Neural crest cell (in vitro differentiated cells): ENCODE results near the gene MFSD12. TPM values are rescaled to one million over a fixed set of nuclear protein-coding genes. Genes with fewer than 3 reads are reported as not detected.
A peak's percentile ranks its signal among the peaks of the same experiment; 100 is the strongest.

Experiments
- DNase-seq: peaks from one replicate; pipeline ENCODE4 v3.0.0; 2021; ENCODE audit warnings: low read depth, mixed read lengths, low spot score
- H3K27ac Mint-ChIP-seq: one replicate; pipeline ENCODE4 v1.8.0; 2021; ENCODE audit warnings: mild to moderate bottlenecking, mixed read lengths; ENCODE audit not compliant: unreplicated experiment
- H3K27me3 Mint-ChIP-seq: 2 replicates; pipeline ENCODE4 v1.8.0; 2021; ENCODE audit warnings: low read depth, mild to moderate bottlenecking, mixed read lengths
- H3K36me3 Mint-ChIP-seq: 2 replicates; pipeline ENCODE4 v1.8.0; 2021; ENCODE audit warnings: low read depth, mild to moderate bottlenecking, mixed read lengths
- H3K4me1 Mint-ChIP-seq: 2 replicates; pipeline ENCODE4 v1.8.0; 2021; ENCODE audit warnings: mixed read lengths
- H3K4me3 Mint-ChIP-seq: one replicate; pipeline ENCODE4 v1.8.0; 2021; ENCODE audit warnings: mild to moderate bottlenecking, mixed read lengths
- H3K9me3 Mint-ChIP-seq: 2 replicates; pipeline ENCODE4 v1.8.0; 2021; ENCODE audit warnings: mixed read lengths
- CTCF ChIP-seq: fragments of 200-600 bp; sonication (generic); conservative IDR thresholded peaks from 2 replicates; pipeline ENCODE4 v1.5.0; 2021; ENCODE audit warnings: antibody characterized with exemption, mild to moderate bottlenecking
- long read RNA-seq: library from polyadenylated mRNA; unstranded; transcript quantifications from one replicate; pipeline ENCODE4 v2.0.0, GENCODE V29; 2020
- total RNA-seq: library from RNA; stranded (reverse); gene quantifications from 2 replicates; pipeline ENCODE4 v1.2.1, GENCODE V29; 2021

Gene MFSD12
- total RNA-seq = 72.7 and 79.1 TPM in 2 replicates
- long read RNA-seq, partial matches to known transcripts = 0 of 1 reads
- long read RNA-seq, other reads (novel, unspliced or antisense) = 1 of 1 reads

DNA sequence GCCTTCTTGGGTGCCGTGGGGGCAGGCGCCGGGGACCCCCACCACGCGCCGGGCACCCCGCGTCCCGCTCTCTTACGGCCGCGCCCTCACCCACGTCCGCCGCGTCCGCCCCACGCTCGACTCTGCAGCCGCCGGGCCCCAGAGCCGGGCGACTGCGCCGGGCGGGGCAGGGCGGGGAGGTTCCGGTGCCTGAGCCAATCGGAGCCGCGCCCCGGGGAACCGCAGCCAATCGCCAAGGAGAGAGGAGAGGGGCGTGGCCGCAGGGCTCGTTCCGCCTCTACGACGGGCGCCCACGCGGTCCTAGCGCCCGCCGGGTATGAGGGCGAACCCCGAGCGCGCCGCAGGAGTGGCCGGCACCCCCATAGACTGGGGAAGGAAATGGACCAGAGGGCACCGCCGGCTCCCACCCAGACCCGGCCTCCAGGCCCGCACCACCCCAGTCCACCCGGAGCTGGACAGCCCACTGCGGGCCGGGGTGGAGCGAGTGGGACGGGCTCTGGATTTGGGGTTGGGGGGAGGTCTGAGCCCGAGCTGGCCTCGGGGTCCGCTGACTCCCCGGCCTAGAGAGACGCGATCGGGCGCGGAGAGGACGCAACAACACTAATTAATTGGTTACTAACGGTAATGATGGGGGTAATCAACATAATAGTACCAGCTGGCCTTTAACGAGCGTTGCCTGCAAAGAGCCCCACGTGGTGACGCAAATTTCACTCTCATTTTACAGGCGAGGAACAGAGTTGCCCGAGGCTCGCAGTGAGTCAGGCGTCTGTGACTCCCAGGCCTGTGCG, at the start of gene MFSD12:
TSS of gene MFSD12 (minus strand) at position 126 of the 788 bp plus-strand sequence. CDS start 183 bp downstream, outside the sequence.
- peaks cover 2% of the 10 kb centered on the region for H3K27me3 Mint-ChIP-seq
- H3K27ac Mint-ChIP-seq = peak within 1 kb of the TSS; percentile 88
- H3K9me3 Mint-ChIP-seq = no peaks in the 10 kb centered on the region
- H3K4me3 Mint-ChIP-seq = peak within 1 kb of the TSS; percentile 93
- DNase-seq = peak; percentile 93
- no peaks in the 10 kb centered on the region for H3K36me3 Mint-ChIP-seq
- TF ChIP-seq CTCF = no peak
- H3K4me1 Mint-ChIP-seq = peaks cover 25% of the 10 kb centered on the region

DNA sequence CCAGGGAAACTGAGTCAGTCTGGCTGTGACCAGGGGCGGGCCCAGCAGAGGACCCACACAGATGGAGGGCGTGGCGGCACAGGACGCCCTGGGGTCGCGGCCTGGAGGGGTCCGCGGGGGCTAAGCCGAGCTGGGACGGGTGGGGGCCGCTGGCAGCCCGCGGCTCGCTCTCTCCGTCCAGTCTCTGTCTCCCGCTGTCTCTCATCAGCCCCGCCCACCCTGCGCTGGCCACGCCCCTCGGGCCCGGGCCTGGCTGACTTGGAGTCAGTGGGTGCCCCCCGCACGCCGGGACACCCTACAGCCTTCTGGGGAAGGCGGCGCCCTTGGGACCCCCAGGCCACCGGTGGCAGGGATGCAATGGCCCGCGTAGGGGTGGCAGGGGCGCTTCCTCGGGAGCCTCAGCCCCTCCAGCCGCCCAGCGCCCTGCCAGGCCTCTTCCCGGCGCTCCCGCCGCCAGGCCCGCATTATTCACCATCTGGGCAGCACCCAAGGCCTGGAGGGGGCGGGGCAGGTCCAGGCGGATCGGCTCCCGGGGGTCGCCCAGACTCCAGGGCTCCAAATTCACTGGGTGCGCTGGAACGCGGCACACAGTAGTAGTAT, 49.4 kb upstream of the MFSD12 start, which contains the start of gene TBXA2R:
TSS of gene TBXA2R (minus strand) at position 186 of the 600 bp plus-strand sequence. CDS start 6,241 bp downstream, outside the sequence.
- Mint-ChIP-seq H3K27ac (no peak within 1 kb of the TSS), H3K4me1 (peaks cover 8% of the 10 kb centered on the region), H3K27me3 (peaks cover 15% of the 10 kb centered on the region), H3K36me3 (no peaks in the 10 kb centered on the region), H3K4me3 (no peak within 1 kb of the TSS), H3K9me3 (no peaks in the 10 kb centered on the region)
- DNase-seq = no peak
- no peak for TF ChIP-seq CTCF

GRCh38 chr19:3606174-3606689, 48.8 kb upstream of the MFSD12 start:
- H3K4me3 Mint-ChIP-seq = no peak overlapping the region
- H3K27me3 Mint-ChIP-seq = peaks cover 15% of the 10 kb centered on the region

DNA sequence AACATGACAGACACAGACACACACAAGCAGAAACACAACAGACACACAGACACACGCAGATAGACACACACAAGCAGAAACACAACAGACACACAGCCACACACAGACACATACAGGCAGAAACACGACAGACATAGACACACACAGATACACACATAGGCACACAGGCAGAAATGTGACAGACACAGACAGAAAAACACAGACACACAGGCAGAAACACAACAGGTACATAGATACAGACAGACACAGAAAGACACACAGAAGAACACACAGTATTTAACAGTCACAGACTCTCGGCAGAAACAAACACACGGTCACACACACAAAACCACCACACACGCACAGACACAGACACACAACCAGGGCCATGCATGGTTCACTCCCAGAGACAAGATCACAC, 48.4 kb upstream of the MFSD12 start:
- Mint-ChIP-seq H3K27ac (no peak overlapping the region), H3K36me3 (no peaks in the 10 kb centered on the region), H3K4me1 (peaks cover 8% of the 10 kb centered on the region), H3K4me3 (no peak overlapping the region), H3K27me3 (peaks cover 15% of the 10 kb centered on the region), H3K9me3 (no peaks in the 10 kb centered on the region)
- TF ChIP-seq CTCF = no peak
- no peak for DNase-seq

More at GRCh38 chr19:3606174-3606689, 48.8 kb upstream of the MFSD12 start:
- no peaks in the 10 kb centered on the region for H3K36me3 Mint-ChIP-seq
- TF ChIP-seq CTCF = no peak
- H3K4me1 Mint-ChIP-seq = peaks cover 8% of the 10 kb centered on the region
- H3K9me3 Mint-ChIP-seq = no peaks in the 10 kb centered on the region
- H3K27ac Mint-ChIP-seq = no peak overlapping the region
- no peak for DNase-seq

DNA sequence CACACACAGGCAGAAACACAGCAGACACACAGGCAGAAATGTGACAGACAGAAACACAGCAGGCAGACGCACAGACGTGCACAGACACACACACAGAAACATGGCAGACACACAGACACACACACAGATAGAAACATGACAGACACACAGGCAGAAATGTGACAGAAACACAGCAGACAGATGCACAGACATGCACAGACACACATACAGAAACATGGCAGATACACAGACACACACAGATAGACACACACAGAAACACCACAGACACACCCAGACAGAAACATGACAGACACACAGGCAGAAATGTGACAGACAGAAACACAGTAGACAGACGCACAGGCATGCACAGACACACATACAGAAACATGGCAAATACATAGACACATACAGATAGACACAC, 48.0 kb upstream of the MFSD12 start:
- peaks cover 8% of the 10 kb centered on the region for H3K4me1 Mint-ChIP-seq
- no peak for TF ChIP-seq CTCF
- H3K36me3 Mint-ChIP-seq = no peaks in the 10 kb centered on the region

More for the DNA sequence above, 48.0 kb upstream of the MFSD12 start:
- no peak for DNase-seq
- H3K9me3 Mint-ChIP-seq = no peaks in the 10 kb centered on the region
- no peak overlapping the region for H3K4me3 Mint-ChIP-seq
- peaks cover 15% of the 10 kb centered on the region for H3K27me3 Mint-ChIP-seq
- no peak overlapping the region for H3K27ac Mint-ChIP-seq
